Measurements from ENCODE around the gene PARD6G.
A peak's percentile ranks its signal among the peaks of the same experiment; 100 is the strongest.
"Not testable (repeated sequence)": the region's sequence is repeated elsewhere in the genome, so short reads cannot be mapped to it uniquely, and the experiment has no call there.

The PARD6G gene, protein sequence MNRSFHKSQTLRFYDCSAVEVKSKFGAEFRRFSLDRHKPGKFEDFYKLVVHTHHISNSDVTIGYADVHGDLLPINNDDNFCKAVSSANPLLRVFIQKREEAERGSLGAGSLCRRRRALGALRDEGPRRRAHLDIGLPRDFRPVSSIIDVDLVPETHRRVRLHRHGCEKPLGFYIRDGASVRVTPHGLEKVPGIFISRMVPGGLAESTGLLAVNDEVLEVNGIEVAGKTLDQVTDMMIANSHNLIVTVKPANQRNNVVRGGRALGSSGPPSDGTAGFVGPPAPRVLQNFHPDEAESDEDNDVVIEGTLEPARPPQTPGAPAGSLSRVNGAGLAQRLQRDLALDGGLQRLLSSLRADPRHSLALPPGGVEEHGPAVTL

DNA sequence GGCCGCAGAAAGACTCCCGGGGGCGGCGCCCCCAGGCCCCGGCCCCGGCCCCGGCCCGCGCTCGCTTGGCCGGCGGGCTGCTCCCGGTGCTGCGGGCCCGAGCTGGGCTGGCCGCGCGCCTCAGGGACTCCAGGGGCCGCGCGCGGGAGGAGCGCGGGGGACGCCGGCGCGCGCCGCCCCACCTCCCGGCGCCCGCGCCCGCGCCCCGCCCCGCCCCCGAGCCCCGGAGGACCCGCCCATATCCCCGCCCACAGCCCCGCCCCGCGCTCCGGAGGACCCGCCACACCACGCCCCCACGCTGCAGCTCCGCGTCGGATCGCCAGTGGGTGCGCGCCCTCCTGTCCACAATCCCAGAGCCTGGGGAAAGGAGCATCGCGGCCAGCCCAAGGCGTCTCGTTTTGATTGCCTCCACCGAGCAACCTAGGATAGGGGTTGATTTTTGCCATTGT, at the start of gene PARD6G:
PARD6G (minus strand) TSS at position 122 of the 449 bp plus-strand sequence. CDS start 166 bp downstream, outside the sequence.
- no peak for TF ChIP-seq POLR2AphosphoS5 (IDR thresholded peaks at IDR 0.05; ENCODE audit: borderline replicate concordance, low read depth, low read length)
- TF ChIP-seq EZH2 (IDR thresholded peaks at IDR 0.05) = no peak
- no peak for TF ChIP-seq FOXP2 (optimal IDR thresholded peaks at IDR 0.05; ENCODE audit: control extremely low read depth, extremely low read length, insufficient read depth)
- DNase-seq (ENCODE audit: low read depth, low spot score) = no peak
- H3K9me3 ChIP-seq (ENCODE audit: low read depth, low read length) = no peaks in the 10 kb centered on the region
- peak within 1 kb of the TSS; percentile 82 for H3K4me3 ChIP-seq
- no peak within 1 kb of the TSS for H3K27ac ChIP-seq
- no peaks in the 10 kb centered on the region for H3K36me3 ChIP-seq (ENCODE audit: insufficient read depth, low read length)
- H3K9ac ChIP-seq (ENCODE audit: insufficient read length) = peak within 1 kb of the TSS; percentile 71

DNA sequence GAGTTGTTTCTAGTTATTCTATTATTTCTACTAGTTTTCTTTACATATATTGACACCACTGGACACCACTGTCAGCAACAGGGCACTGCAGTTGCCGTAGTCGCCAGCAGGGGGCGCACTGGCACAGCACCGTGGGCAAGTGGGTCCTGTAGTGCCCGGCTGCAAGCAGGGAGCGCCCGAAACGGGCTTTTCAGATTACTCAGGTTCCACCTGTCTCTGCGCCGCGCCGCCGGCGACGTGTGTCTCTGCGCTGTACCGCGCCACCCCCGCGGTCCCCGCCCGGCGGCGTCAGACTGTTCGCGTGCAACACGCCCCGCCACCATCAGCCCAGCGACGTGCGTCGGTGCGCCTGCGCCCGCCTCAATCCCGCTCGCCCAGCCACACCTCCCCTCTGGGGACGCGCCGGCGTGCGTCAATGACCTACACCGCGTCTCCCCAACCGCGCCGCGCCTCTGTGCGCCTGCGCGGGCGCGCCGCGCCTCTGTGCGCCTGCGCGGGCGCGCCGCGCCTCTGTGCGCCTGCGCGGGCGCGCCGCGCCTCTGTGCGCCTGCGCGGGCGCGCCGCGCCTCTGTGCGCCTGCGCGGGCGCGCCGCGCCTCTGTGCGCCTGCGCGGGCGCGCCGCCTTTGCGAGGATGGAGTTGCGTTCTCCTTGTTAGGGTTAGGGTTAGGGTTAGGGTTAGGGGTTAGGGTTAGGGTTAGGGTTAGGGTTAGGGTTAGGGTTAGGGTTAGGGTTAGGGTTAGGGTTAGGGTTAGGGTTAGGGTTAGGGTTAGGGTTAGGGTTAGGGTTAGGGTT, 15.1 kb upstream of the PARD6G start:
- H3K27ac ChIP-seq; H3K36me3 ChIP-seq (ENCODE audit: insufficient read depth, low read length); H3K4me3 ChIP-seq; DNase-seq (ENCODE audit: low read depth, low spot score); H3K9me3 ChIP-seq (ENCODE audit: low read depth, low read length); H3K9ac ChIP-seq (ENCODE audit: insufficient read length): not testable (repeated sequence)

DNA sequence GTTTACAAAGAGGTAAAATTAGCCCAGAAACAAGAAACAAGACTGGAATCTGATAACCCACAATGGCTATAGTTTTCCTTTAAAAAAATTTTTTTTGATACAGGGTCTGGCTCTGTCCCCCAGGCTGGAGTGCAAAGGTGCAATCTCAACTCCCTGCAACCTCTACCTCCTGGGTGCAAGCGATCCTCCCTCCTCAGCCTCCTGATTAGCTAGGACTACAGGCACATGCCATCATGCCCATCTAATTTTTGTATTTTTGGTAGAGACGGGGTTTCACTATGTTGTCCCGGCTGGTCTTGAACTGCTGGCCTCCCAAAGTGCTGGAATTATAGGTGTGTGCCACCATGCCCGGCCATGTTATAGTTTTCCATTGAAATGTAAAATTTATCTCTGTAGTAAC, 12.3 kb upstream of the PARD6G start:
- no peak for DNase-seq (ENCODE audit: low read depth, low spot score)
- no peak for TF ChIP-seq POLR2AphosphoS5 (IDR thresholded peaks at IDR 0.05; ENCODE audit: borderline replicate concordance, low read depth, low read length)
- TF ChIP-seq FOXP2 (optimal IDR thresholded peaks at IDR 0.05; ENCODE audit: control extremely low read depth, extremely low read length, insufficient read depth) = no peak
- no peak for TF ChIP-seq EZH2 (IDR thresholded peaks at IDR 0.05)
- no peak overlapping the region for H3K27ac ChIP-seq
- no peaks in the 10 kb centered on the region for H3K36me3 ChIP-seq (ENCODE audit: insufficient read depth, low read length)
- H3K9me3 ChIP-seq (ENCODE audit: low read depth, low read length) = no peaks in the 10 kb centered on the region
- H3K4me3 ChIP-seq = no peak overlapping the region
- no peak overlapping the region for H3K9ac ChIP-seq (ENCODE audit: insufficient read length)

DNA sequence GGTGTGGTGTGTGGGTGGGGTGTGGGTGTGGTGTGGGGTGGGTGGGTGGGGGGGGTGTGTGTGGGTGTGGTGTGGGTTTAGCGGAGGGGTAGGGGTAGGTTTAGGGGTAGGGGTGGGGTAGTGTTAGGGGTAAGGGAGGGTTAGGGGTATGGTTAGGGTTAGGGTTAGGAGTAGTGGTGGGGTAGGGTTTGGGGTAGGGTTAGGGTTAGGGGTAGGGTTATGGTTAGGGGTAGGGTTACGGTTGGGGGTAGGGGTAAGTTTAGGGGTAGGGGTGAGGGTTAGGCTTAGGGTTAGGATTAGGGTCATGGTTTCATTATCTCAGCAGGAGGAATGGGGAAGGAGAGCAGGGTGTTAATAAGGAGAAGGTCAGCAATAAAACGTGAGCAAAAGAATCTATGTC, 11.3 kb upstream of the PARD6G start:
- no peak overlapping the region for H3K9ac ChIP-seq (ENCODE audit: insufficient read length)
- H3K4me3 ChIP-seq = no peak overlapping the region
- no peaks in the 10 kb centered on the region for H3K36me3 ChIP-seq (ENCODE audit: insufficient read depth, low read length)
- no peak for TF ChIP-seq EZH2 (IDR thresholded peaks at IDR 0.05)
- no peak for TF ChIP-seq FOXP2 (optimal IDR thresholded peaks at IDR 0.05; ENCODE audit: control extremely low read depth, extremely low read length, insufficient read depth)
- no peak for TF ChIP-seq POLR2AphosphoS5 (IDR thresholded peaks at IDR 0.05; ENCODE audit: borderline replicate concordance, low read depth, low read length)
- H3K9me3 ChIP-seq (ENCODE audit: low read depth, low read length) = no peaks in the 10 kb centered on the region
- no peak overlapping the region for H3K27ac ChIP-seq
- no peak for DNase-seq (ENCODE audit: low read depth, low spot score)

DNA sequence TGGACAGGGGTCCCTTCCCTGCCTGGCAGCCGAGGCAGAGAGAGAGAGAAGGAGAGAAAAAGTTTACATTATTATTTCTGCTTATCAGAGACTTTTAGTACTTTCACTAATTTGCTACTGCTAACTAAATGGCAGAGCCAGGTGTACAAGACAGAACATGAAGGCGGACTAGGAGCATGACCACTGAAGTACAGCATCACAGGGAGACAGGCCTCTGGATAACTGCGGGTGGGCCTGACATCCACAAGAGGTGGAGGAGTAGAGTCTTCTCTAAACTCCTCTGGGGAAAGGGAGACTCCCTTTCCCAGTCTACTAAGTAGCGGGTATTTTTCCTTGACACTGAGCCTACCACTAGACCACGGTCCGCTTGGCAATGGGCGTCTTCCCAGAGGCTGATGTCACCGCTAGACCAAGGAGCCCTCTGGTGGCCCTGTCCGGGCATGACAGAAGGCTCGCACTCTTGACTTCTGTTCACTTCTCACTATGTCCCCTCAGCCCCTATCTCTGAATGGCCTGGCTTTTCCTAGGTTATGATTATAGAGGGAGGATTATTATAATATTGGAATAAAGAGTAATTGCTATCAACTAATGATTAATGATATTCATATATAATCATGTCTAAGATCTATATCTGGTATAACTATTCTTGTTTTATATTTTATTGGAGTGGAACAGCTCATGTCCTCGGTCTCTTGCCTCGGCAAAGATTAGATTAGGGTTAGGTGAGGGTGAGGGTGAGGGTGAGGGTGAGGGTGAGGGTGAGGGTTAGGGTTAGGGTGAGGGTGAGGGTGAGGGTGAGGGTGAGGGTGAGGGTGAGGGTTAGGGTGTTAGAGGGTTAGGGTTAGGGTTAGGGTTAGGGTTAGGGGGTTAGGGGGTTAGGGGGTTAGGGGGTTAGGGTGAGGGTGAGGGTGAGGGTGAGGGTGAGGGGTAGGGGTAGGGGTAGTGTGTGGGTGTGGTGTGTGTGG, 10.5 kb upstream of the PARD6G start:
- H3K36me3 ChIP-seq (ENCODE audit: insufficient read depth, low read length); H3K9me3 ChIP-seq (ENCODE audit: low read depth, low read length); DNase-seq (ENCODE audit: low read depth, low spot score); H3K4me3 ChIP-seq; H3K27ac ChIP-seq; H3K9ac ChIP-seq (ENCODE audit: insufficient read length): not testable (repeated sequence)

DNA sequence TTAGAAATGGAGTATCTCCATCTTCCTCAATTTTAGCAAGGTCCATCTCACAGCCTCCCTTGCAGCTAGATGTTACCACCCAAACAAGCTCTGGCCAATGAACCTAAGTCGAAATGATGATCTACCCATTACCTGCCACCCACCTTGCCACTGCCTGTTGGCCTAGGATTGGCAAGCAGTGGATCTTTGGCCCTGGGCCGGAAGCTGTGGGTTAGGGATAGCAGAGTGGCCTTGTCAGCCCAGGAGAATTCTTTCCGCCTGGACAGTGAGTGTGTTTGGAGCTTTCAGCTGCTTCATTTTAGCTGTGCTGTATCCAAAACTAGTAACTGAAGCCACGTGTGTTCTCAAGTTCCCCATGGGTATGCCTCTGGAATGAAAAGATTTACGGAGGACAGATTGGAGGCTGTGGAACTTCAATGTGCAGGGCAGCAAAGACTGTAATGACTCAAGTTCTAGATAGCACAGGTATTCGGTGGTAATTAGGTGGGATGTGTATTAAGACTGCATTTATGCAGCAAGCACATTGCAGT, 7.7 kb upstream of the PARD6G start:
- no peak for DNase-seq (ENCODE audit: low read depth, low spot score)
- Histone ChIP-seq H3K36me3 (ENCODE audit: insufficient read depth, low read length) (no peaks in the 10 kb centered on the region), H3K27ac (no peak overlapping the region), H3K4me3 (no peak overlapping the region), H3K9ac (ENCODE audit: insufficient read length) (no peak overlapping the region), H3K9me3 (ENCODE audit: low read depth, low read length) (no peaks in the 10 kb centered on the region)
- TF ChIP-seq EZH2 (IDR thresholded peaks at IDR 0.05) (no peak), FOXP2 (optimal IDR thresholded peaks at IDR 0.05; ENCODE audit: control extremely low read depth, extremely low read length, insufficient read depth) (no peak)

DNA sequence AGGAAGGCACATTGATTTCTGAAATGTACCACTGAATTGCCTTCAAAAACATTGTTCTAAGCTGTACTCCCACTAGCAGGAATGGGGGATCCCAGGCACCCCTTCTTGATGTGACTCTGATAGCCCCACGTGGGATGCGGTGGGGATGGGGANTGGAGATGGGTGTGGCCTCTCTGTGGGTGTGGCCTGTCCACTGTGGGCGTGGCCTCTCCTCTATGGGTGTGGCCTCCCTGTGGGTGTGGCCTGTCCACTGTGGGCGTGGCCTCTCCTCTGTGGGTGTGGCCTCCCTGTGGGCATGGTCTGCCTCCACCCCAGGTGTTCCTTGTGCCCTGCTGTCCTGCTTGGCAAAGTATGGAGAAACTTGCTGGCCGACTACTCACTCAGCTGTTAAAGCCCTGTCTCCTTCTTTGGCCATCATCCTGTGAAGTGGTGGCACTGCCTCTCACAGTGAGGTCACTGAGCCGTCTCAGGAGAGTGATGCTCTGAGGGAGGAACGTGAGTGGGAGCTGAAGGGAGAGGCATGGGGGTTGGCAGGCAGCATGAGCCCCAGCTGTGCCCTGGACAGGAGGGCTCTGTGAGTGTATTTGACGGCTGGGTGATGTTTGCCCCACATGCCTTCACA, 6.7 kb upstream of the PARD6G start:
- Histone ChIP-seq H3K9me3 (ENCODE audit: low read depth, low read length) (no peaks in the 10 kb centered on the region), H3K9ac (ENCODE audit: insufficient read length) (no peak overlapping the region), H3K4me3 (no peak overlapping the region), H3K27ac (no peak overlapping the region), H3K36me3 (ENCODE audit: insufficient read depth, low read length) (no peaks in the 10 kb centered on the region)
- DNase-seq (ENCODE audit: low read depth, low spot score) = no peak
- TF ChIP-seq EZH2 (IDR thresholded peaks at IDR 0.05) = no peak
- TF ChIP-seq POLR2AphosphoS5 (IDR thresholded peaks at IDR 0.05; ENCODE audit: borderline replicate concordance, low read depth, low read length) = no peak
- no peak for TF ChIP-seq FOXP2 (optimal IDR thresholded peaks at IDR 0.05; ENCODE audit: control extremely low read depth, extremely low read length, insufficient read depth)

DNA sequence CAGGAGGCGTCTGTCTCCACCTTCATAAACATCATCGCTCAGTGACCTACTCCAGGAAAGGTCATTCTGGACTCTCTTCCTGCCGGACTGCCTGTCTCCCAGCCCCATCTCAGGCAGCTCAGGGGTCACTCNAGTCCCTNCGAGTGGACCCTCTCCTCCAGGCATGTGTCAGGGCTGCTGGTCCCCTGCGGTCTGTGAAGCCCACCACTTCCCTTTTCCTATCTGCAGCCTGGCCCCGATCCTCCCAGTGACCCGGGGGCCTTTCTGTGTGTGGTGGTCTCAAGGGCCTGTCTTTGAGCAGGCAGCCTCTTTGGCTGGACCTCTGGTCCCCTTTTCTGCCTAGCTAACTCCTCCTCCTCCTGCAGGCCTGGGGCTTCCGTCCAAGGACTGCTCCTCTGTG, 5.9 kb upstream of the PARD6G start:
- DNase-seq (ENCODE audit: low read depth, low spot score) = no peak
- Histone ChIP-seq H3K4me3 (no peak overlapping the region), H3K9me3 (ENCODE audit: low read depth, low read length) (no peaks in the 10 kb centered on the region), H3K36me3 (ENCODE audit: insufficient read depth, low read length) (no peaks in the 10 kb centered on the region), H3K27ac (no peak overlapping the region), H3K9ac (ENCODE audit: insufficient read length) (no peak overlapping the region)
- TF ChIP-seq POLR2AphosphoS5 (IDR thresholded peaks at IDR 0.05; ENCODE audit: borderline replicate concordance, low read depth, low read length) (no peak), FOXP2 (optimal IDR thresholded peaks at IDR 0.05; ENCODE audit: control extremely low read depth, extremely low read length, insufficient read depth) (no peak), EZH2 (IDR thresholded peaks at IDR 0.05) (no peak)
